KOPT-K1 (cell line): ENCODE measurements around the gene CFAP97.

Source experiments
- H3K27ac ChIP-seq: fragments of 200-600 bp; sonication (generic); 2 replicates; pipeline ENCODE4 v1.5.1; 2016; ENCODE audit warnings: antibody characterized with exemption, mild to moderate bottlenecking, low read depth, low read length; ENCODE audit not compliant: poor library complexity, severe bottlenecking
- H3K36me3 ChIP-seq: fragments of 200-600 bp; sonication (generic); 2 replicates; pipeline ENCODE4 v1.5.1; 2017; ENCODE audit warnings: antibody characterized with exemption, mild to moderate bottlenecking, low read length, moderate library complexity; ENCODE audit not compliant: insufficient read depth
- H3K9me3 ChIP-seq: fragments of 200-600 bp; sonication (generic); 2 replicates; pipeline ENCODE4 v1.5.1; 2017; ENCODE audit warnings: antibody characterized with exemption, low read length, mild to moderate bottlenecking; ENCODE audit not compliant: insufficient read depth, poor library complexity, severe bottlenecking

CFAP97 gene

DNA sequence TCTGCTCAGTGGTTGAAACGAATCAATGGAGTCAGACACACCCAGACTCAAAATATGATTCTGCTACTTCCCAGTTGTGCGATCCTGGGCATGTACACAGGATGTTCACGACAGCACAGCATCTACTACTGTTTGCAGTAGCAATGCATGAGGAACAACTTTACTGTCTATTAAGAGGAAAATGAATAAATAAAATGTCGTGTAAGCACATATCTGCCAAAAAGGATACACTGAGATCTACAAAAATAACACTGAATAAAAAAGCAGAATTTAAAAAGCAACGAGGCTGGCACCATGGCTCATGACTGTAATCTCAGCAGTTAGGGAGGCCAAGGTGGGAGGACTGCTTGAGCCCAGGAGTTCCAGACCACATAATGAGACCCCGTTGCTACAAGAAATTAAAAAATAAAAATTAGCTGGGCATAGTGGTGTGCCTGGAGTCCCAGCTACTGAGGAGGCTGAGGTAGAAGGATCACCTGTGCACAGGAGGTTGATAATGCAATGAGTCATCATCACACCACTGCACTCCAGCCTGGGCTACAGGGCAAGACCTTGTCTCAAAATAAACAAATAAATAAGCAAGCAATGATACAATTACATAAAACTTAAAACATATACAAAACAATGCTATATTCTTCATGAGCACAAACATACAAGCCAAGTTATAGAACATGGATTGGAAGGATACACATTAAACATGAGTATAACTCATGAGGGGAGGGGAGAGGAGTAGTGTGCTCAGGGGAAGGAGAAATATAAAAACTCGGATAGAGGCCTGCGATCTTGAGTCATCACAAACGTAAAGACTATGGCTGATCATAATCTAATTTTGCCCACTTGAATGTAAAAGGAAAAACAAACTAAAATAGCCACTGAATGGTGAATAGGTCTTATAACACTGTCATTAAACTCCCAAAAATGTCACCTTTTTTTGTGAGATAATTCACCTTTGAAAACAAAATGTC lies 8.6 kb downstream of the CFAP97 start:
- peaks cover 15% of the 10 kb centered on the region for H3K36me3 ChIP-seq
- no peak overlapping the region for H3K27ac ChIP-seq
- H3K9me3 ChIP-seq = no peaks in the 10 kb centered on the region

DNA sequence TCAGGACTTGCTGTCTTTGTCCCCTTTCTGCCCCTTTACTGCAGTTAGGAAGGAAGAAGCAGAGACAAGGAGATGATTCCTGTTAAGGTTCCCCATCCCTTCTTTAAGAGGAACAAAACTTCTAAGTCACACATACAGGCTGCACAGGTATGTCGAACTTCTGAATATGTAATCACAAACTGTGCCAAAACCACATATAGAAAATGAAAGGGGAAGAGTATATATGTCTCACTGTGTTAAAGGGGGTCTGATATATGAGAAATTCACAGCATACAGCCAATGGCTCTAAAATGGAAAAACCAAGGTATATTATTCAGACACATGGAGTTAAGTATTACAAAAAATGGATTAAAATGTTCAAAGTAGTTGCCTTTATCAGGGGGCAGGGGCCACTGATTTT lies 11.7 kb downstream of the CFAP97 start:
- Histone ChIP-seq H3K27ac (no peak overlapping the region), H3K9me3 (no peaks in the 10 kb centered on the region), H3K36me3 (peaks cover 40% of the 10 kb centered on the region)

DNA sequence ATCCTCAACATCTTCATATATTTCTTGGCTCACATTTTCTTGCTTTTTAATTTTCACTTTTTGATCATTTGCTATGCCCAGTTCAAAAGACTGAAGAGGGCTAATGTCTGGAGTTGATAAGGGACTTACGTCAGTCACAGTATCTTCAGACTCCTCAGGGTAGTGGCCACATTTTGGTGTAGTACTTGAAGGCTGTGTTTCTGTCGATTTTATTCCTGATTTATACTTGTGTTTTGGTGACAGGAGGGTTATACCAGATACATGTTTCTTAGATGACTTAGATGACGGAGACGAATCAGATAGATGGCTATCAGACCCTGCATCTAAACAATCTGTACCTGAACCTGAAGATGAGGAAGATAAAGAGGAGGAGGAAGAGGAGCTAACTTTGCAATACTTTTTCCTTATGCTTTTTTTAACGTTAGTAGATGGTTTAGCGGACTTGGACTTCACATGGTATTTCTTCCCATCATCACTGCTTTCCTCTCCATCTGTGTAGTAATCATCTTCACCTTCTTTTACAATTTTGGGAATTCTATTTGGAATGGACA lies 13.4 kb downstream of the CFAP97 start:
- Histone ChIP-seq H3K36me3 (peaks cover 45% of the 10 kb centered on the region), H3K9me3 (no peaks in the 10 kb centered on the region), H3K27ac (no peak overlapping the region)

GRCh38 chr4:185189606-185190305 lies 14.0 kb downstream of the CFAP97 start:
- Histone ChIP-seq H3K9me3 (no peaks in the 10 kb centered on the region), H3K36me3 (peaks cover 45% of the 10 kb centered on the region), H3K27ac (no peak overlapping the region)

DNA sequence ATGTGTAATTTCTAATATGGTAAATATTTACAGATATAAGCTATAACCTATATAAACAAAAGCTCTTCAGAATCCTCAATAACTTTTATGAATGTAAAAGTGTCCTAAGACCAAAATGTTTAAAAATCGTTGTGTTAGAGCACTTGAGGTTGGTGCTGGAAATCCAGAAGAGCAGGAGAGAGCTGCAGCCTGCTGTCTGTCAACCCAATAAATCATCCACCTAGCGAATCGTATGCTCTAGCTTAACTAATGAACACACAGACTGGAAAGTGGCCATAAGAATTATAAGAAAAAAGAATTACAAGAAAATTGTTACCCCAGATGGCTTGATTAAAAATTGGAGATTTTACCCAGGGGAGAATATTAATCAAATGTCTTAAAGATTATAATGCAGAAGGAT lies 17.0 kb downstream of the CFAP97 start:
- Histone ChIP-seq H3K9me3 (no peaks in the 10 kb centered on the region), H3K36me3 (peaks cover 55% of the 10 kb centered on the region)

GRCh38 chr4:185183622-185184281 lies 20.0 kb downstream of the CFAP97 start:
- peaks cover 32% of the 10 kb centered on the region for H3K36me3 ChIP-seq
- H3K27ac ChIP-seq = no peak overlapping the region
- H3K9me3 ChIP-seq = no peaks in the 10 kb centered on the region

More for the DNA sequence above, 17.0 kb downstream of the CFAP97 start:
- no peak overlapping the region for H3K27ac ChIP-seq

DNA sequence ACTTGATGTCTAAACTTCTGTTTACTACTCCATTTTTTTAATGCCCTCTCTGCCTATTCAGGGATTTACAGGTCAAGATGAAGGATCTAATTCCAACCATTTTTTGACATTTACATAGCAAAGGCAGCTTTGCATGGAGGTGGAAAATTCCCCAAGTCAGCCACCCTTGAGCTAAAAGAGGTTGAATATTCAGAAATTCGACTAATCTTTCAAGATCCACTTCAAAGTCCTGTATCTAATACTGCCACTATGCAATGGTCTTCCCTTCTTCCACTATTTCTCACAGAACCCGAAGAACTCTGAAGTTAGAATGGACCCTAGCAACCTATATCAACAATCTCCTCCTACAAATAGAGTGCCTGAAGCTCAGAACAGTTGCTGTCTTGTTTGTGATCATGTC lies 21.6 kb downstream of the CFAP97 start:
- H3K27ac ChIP-seq = no peak overlapping the region
- peaks cover 23% of the 10 kb centered on the region for H3K36me3 ChIP-seq
- H3K9me3 ChIP-seq = no peaks in the 10 kb centered on the region

GRCh38 chr4:185179488-185179887 lies 24.3 kb downstream of the CFAP97 start:
- no peak overlapping the region for H3K27ac ChIP-seq
- no peaks in the 10 kb centered on the region for H3K9me3 ChIP-seq
- peaks cover 37% of the 10 kb centered on the region for H3K36me3 ChIP-seq

- H3K36me3 ChIP-seq = peaks cover 85% of the 10 kb centered on the region
- H3K27ac ChIP-seq = no peak overlapping the region
- no peaks in the 10 kb centered on the region for H3K9me3 ChIP-seq
Observed at GRCh38 chr4:185171373-185172071, 32.3 kb downstream of the CFAP97 start.

- no peaks in the 10 kb centered on the region for H3K9me3 ChIP-seq
- peaks cover 68% of the 10 kb centered on the region for H3K36me3 ChIP-seq
- H3K27ac ChIP-seq = no peak overlapping the region
Observed at GRCh38 chr4:185167234-185167633, 36.6 kb downstream of the CFAP97 start.

DNA sequence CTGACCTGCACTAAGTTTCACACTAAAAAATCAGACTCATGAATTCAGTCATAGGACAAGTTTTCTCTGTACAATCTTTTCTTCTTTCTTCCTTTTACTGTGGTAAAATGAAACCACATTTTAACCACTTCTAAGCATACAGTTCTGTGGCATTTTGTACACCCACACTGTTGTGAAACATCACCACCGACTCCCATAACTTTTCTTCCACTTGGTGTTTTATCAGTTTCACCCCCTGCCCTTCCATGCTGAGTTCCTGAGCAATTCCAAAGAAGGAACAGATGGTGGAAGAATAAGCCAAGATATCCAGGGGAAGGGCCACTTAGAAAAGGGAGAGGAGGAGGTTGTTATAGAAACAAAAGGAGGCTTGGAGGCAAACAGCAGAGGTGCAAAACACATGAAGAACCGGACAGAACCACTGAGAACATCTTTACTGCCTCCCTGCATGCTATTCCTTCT lies 38.2 kb downstream of the CFAP97 start:
- Histone ChIP-seq H3K9me3 (no peaks in the 10 kb centered on the region), H3K27ac (no peak overlapping the region), H3K36me3 (peaks cover 70% of the 10 kb centered on the region)

DNA sequence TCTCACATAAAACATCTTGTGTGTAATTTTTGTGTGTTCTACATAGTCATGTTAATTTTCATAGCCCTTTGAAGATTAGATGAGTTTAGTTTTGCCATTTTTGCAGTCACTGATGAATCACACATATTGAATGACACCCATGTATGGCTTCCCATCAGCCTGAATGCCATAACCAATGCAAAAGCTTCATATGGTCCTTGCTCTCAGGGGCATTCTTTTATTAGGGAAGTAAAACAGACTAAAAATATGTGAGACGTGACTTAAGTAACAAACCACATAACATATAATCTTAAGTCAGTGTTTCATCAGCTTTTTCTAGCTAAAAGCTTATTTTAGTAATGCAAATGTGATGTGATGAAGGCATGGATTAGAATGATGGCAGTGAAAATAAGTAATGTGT lies 52.5 kb downstream of the CFAP97 start:
- peaks cover 30% of the 10 kb centered on the region; the same call in 1 of the 2 replicates for H3K36me3 ChIP-seq
- no peaks in the 10 kb centered on the region for H3K9me3 ChIP-seq
- H3K27ac ChIP-seq = no peak overlapping the region

DNA sequence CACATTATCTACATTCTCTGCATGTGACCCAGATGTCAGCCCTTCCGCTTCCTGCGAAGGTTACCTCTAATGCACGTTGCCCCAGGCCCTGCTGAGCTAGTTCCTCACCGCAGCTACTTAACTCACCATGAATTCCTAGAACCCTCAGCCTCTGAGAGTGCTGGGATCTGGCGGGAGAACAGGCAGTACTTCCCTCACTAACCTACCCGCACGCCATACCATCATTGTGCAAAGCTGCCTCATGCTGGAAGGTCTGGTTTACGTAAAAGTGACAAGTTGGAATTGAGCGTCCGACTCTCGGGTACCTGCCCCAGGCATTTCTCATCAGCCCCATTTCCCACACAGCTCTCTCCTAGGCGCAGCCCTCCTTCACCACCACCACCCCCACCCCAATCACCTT lies 54.4 kb downstream of the CFAP97 start:
- no peak overlapping the region for H3K27ac ChIP-seq
- no peaks in the 10 kb centered on the region for H3K9me3 ChIP-seq
- peaks cover 30% of the 10 kb centered on the region; the same call in 1 of the 2 replicates for H3K36me3 ChIP-seq

DNA sequence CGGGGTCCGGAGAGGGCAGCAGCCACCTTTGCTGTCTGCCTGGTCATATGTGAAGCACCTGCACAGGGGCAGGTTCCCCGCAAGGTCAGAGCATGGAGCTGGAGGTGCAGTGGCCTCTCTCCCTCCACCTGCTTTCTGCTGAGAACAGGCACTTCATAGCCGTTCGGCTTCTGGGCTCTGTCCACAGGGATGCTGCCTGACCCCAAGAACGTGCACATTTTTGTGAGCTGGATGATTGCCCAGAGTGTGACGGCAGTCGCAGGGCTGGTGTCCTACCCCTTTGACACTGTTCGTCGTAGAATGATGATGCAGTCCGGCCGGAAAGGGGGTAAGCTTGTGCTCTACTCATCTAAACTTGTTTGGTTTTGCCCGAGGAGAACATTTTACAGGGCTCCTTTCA lies 58.2 kb downstream of the CFAP97 start:
- no peak overlapping the region for H3K27ac ChIP-seq
- peaks cover 9% of the 10 kb centered on the region; the same call in 1 of the 2 replicates for H3K36me3 ChIP-seq
- no peaks in the 10 kb centered on the region for H3K9me3 ChIP-seq
